Loucy (cell line): Measurements from ENCODE around the gene GRIP1.

Experiments used
- CTCF ChIP-seq: fragments of 200-600 bp; sonication (generic); conservative IDR thresholded peaks from 2 replicates; pipeline ENCODE4 v1.5.1; 2014; ENCODE audit warnings: mild to moderate bottlenecking, antibody characterized with exemption, low read length
- EZH2phosphoT487 ChIP-seq: fragments of 200-600 bp; IDR thresholded peaks from 2 replicates; pipeline ENCODE4 v1.6.1; 2018; ENCODE audit warnings: antibody characterized with exemption, mild to moderate bottlenecking, moderate library complexity, borderline replicate concordance

GRCh38 chr12:66533767-66534166 is 145.1 kb downstream of the GRIP1 start:
- TF ChIP-seq CTCF (no peak), EZH2phosphoT487 (no peak)
